ENCODE results near the gene PTTG1IP.

Gene PTTG1IP

DNA sequence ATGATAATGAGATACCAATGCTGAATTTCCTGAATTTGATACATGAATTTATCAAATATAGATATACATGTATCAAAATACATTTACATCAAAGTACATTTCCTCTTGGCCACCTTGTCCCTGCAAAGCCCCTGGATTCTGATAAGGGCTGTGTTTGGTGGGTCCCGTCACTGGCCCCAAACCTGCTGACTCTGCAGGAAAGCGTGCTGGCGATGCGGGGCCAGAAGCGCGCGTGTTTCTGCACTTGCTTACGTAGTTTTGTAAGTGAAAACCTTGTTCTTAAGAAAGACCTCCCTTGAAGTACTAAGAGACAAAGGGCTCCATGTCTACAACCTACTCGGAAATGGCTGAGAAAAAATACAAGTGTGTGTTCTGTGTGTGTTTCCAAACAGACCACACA lies 36.2 kb upstream of the PTTG1IP start:
- DNase-seq (ENCODE audit: low read depth in 2 of 2, low spot score in 1 of 2), result no peak

DNA sequence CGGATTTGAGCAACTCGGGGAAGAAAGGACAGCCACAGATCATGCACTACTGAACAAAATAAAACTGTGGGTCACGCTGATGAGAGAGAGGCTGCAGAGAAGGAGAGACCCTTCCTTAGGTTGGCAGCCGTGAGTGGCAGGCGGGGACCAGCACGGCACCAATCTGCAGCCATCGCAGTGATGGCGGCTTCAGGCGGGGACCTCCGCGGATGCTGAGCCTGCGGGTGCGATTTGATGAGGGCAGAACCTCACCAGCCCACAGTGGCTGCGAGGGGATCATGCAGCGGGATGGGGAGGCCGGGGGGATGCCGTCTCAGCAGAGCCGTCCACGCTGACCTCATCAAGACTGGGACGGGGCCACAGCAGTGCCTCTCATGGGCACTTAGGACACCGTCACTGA lies 35.4 kb upstream of the PTTG1IP start:
- DNase-seq (ENCODE audit: low read depth in 2 of 2, low spot score in 1 of 2), result no peak

DNA sequence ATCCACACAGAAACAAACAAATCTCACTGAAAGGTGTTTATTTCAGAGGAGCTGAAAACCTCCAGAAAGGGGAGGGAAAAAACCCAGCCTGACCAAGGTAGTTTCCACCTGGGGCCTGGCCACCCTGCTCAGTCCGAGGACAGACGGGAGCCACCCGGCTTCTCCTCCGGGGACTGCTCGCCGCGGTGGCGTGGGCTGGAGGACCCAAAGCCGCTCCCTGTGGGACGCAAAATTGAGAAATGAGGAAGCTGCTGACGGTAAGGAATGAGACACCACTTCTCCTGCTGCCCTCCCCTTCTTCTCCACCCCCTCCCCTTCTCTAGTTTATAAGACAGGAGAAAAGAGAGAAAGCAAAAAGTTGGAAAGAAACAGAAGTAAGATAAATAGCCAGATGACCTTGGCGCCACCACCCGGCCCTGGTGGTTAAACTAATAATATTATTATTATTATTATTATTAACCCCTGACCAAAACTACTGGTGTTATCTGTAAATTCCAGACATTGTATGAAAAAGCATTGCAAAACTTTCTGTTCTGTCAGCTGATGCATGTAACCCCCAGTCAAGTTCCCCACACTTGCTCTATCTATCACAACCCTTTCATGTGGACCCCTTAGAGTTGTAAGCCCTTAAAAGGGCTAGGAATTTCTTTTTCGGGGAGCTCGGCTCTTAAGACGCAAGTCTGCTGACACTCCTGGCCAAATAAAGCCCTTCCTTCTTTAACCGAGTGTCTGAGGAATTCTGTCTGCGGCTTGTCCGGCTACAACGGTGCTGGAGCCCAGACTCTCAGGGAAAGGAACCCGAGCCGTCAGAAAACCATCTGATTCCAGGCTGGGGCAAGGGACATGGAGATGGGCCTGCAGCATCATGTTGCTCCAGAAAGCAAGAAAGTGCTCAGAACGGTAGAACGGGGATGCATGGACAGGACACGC lies 34.7 kb upstream of the PTTG1IP start:
- no peak for DNase-seq (ENCODE audit: low read depth in 2 of 2, low spot score in 1 of 2)

DNA sequence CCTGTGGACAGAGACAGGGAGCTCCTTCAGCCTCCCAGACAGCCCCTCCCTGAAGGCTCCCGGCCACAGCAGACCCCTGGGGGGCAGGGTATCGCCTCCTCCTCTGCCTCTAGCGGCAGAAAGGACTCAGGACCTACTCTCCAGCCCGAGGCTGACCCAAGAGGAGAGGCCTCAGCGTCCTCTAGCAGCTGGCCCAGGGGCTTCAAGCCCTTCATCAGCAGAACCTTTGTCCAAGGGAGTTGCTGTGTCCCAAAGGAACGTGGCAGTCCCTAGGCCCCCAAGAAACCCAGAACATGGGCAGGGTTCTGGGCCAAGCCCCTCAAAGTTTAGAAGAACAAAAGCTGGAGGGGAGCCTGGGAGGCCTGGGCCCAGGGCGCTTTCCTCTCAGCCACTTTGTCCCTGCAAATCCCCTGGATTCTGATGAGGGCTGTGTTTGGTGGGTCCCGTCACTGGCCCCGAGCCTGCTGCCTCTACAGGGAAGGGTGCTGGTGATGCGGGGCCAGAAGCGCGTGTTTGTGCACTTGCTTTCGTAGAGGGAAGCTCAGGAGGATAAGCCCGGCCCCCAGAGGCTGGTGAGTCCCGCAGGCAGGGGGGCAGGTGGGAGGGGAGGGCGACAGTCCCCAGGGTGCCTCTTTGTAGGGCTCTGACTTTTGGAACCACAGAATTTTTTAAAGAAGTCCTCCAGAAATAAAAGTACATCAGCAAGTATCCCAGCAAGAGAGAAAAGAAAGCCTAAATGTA lies 33.9 kb upstream of the PTTG1IP start:
- DNase-seq (ENCODE audit: low read depth in 2 of 2, low spot score in 1 of 2), result no peak

DNA sequence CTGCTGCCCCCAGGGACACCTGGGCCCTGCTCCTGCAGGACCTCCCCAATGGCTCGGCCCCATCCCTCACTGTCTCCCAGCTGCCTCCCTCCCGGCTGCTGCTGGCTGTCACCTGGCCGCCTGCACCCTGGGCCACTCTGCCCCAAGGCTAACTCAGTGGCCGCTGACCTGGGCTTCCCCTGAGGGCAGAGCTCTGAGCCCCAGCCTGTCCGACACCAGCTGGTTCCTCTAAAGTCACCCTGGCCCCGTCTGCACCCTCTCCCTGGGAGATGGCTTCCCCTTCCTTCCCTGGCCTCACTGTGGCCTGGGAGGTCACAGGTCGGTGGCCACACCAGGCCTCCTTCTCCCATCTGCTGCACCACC lies 32.2 kb upstream of the PTTG1IP start:
- DNase-seq (ENCODE audit: low read depth in 2 of 2, low spot score in 1 of 2), result no peak

DNA sequence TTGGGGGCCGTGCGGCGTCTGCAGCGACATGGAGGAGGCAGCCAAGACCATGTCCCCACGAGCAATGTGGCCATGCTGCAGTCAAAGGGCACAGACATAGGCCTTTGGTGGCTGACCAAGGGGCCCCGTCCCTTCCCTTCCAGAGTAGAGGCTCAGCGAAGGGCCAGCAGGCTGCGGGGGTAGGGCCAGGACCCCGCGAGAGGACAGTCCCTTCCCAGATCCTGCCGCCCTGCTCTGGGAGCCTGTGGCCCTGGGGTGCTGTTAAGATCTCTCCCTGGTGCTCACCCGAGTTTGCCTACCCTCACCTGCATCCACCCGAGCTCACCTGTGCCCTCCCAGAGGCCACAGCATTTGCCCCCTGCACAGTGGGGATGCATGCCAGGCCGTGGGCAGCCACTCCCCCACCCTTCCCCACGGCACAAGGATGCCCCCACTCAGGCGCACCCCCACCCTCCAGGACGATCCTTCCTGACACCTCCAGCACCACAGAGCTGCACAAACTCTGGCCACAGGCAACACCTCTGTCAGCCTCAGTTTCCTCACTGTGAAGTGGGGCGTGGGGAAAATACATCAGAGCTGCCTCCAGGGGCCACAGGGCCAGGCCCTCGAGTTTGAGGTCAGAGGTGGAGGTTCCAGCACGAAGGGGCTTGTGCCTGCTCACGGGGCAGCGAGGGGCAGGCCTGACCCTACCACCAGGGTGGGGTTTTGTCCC lies 31.7 kb upstream of the PTTG1IP start:
- DNase-seq (ENCODE audit: low read depth in 2 of 2, low spot score in 1 of 2), result no peak

DNA sequence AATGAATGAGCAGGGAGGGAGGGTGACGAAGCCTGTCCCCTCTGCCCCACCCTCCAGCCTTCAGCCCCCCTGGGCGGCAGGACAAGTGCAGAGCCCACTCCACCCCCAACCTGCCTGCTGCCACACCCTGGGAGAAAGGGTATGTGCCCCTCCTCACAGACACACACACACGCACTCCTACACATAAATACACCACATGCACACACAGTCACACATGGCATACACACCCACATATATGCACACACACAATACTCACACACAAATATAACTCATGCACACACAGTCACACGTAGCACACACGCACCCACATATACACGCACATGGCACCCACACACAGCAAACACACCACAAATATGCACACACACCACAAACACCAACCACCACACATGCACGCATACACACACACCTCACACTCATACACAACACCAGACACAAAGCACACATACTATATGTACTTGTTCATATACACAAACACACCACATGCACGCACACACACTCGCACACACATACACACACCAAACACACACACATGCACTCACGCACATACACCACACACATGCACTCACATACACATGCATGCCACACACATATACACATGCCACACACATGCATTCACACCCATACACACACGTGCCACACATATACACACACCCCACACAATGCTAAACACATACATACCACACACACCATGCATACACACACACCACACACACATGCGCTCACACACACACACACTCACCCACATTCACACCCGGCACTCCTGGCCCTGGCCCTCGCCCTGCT lies 30.8 kb upstream of the PTTG1IP start:
- no peak for DNase-seq (ENCODE audit: low read depth in 2 of 2, low spot score in 1 of 2)

DNA sequence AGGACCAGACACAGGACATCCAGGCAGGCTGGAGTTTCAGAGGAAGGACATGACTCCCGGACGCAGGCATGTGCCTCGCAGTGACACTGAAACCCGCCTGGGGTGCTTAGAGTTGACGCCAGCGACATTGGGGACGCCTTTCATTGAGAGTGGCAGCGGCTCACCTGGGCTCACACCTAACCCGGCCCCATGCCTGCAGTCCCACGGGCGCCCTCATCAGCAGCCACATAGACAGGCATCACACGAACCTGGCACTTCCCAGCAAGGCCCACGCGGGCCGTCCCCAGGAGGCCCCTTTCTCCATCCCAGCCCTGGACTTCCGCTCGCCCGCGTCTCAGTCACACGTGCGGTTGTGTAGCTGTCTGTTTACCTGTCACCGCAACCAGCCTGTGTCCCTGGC lies 30.2 kb upstream of the PTTG1IP start:
- DNase-seq (ENCODE audit: low read depth in 2 of 2, low spot score in 1 of 2), result no peak

DNA sequence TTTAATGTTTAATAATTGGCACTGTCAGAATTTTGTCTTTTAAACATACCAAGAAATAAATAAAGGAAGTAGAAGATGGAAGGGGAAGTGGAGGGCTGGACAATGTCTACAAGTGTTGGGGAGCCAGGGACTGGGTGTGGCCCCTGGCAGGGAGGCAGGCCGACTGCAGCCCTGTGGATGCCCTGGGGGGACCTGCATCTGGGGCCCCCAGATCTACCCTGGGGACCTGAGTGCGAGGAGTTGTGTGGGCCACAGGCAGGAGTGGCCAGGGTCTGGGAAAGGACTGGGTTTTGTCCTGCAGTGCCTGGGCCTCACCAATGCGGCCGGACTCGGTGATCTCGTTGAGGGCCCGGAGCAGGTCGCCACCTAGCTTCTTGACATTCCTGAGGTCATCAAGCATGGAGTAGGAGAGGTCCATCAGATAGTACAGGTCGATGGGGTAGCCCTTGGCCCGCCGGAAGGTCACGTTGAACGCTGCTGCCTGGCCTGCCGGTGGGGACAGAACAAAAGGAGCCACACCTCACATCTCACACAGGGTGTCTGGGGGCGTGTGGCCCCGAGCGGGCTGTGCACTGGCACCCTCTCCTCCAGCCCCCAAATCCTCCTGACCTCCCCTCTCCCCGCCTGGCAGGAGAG lies 29.7 kb upstream of the PTTG1IP start:
- no peak for DNase-seq (ENCODE audit: low read depth in 2 of 2, low spot score in 1 of 2)

DNA sequence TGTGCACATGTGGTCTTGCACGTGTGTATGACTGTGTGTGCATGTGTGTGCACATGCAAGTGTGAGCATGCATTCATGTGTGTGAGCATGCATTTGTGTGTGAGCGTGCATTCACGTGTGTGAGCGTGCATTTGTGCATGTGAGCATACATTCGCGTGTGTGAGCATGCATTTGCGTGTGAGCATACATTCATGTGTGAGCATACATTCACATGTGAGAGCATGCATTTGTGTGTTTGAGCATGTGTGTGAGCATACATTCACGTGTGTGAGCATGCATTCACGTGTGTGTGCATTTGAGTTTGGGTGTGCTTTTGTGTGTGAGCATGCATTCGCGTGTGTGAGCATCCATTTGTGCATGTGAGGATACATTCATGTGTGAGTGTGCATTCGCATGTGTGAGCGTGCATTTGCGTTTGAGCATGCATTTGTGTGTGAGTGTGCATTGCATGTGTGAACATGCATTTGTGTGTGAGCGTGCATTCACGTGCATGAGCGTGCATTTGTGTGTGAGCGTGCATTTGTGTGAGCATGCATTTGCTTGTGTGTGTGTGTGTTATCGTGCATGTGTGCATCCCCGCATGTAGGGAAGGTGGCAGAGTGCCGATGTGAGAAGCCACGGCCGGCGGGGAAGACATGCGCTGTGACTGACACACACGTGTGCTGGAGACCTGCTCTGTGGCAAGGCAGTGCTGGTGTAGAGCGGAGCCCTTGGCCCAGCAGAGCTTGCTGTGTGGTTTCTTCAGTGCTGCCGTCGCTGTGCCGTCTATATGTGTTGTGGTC lies 29.0 kb upstream of the PTTG1IP start:
- DNase-seq (ENCODE audit: low read depth in 2 of 2, low spot score in 1 of 2), result no peak

DNA sequence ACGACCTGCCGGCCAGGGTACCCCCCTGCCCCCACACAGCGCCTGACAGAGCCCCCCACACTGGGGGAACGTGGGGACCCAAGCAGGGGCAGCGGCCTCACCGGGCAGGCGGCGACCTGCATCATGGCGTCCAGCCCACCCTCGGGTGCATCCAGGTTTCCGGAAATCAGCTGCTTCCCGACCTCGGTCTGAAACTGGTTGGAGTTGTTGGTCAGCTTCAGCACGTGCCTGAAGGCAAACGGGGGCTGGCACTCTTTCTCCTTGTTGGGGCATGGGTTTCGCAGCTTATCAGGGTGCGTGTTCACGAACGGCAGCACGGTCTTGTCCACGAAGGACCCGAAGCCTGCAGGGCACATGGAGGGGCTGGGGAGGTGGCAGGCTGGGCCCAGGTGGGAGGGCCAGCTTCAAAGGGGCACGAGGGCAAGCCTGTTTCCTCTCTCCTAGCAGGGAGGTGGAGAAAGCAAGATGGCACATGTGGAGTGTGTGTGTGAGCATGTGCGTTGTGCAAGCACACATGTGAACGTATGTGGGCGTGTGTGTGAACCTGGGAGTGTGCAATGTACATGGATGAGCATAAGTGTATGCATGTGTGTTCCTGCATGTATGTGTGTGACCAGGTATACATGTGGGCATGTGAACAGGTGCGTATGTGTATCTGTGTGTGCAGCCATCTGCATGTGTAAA lies 28.0 kb upstream of the PTTG1IP start:
- DNase-seq (ENCODE audit: low read depth in 2 of 2, low spot score in 1 of 2), result no peak

DNA sequence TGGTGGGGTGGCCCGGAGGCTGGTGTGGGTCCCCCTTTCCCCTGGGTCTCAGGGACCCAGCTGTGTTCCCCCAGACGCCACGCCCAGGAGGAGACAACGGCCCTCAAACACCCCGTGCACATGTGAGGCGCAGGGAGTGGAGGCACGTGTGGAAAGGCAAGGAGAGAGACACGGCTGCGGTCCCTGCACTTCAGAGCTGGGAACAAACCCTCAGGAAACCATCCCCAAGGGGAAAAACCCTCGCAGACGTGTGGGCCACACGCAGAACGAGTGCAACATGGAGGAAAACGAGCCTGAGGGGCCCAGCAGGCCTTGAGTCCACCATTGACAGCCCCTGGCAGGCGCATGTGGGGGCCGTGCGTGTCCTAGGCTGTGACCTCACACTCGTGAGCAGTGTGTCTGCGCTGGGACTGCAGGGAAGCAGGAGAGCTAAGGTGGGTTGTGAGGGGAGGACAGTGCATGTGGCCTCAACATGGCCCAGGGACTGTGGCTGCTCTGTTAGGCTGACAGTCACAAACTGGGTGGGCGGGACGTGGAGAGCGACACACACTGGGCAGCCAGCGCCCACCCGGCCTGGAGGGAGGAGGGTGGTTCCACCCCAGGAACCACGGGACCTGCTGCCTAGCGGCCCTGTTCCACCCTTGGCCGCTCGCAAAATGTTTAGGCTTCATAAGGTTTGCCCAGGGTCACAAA lies 27.2 kb upstream of the PTTG1IP start:
- DNase-seq (ENCODE audit: low read depth in 2 of 2, low spot score in 1 of 2), result no peak

DNA sequence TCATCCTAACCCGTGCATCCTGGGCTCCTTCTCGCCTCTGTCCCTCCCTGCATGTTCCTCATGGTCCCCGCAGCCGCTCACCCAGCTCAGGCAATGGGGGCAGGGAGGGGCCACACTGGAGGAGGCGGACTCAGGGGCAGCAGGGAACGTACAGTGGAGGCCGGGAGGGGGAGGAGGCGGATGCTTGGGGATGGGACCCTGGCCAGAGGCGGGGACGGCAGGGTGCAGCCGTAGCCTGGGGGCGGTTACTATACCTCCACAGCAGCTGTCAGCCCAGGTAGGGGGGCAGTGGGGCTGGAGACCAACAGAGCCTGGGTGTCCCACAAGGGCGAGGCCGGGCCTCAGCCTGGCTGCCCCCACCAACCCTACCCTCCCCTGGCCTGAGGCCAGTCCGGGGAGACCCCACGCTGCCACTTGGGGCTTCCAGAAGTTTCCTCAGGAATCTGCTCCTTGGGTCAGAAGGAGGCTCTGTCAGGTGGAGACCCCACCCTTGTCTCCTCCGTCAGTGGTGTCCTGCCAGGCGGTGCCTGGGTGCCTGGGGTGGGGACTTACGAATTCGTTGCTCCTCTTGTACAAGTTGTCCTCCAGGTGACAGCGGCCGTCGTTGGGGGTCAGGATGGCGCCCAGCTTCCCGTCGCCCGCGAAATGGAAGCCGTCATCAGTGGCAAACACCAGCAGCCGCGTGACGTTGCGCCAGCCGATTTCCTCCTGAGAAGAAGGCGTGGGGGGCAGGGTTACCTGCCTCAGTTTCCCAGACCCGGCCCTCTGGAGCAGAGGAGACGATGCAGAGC lies 26.5 kb upstream of the PTTG1IP start:
- no peak for DNase-seq (ENCODE audit: low read depth in 2 of 2, low spot score in 1 of 2)

DNA sequence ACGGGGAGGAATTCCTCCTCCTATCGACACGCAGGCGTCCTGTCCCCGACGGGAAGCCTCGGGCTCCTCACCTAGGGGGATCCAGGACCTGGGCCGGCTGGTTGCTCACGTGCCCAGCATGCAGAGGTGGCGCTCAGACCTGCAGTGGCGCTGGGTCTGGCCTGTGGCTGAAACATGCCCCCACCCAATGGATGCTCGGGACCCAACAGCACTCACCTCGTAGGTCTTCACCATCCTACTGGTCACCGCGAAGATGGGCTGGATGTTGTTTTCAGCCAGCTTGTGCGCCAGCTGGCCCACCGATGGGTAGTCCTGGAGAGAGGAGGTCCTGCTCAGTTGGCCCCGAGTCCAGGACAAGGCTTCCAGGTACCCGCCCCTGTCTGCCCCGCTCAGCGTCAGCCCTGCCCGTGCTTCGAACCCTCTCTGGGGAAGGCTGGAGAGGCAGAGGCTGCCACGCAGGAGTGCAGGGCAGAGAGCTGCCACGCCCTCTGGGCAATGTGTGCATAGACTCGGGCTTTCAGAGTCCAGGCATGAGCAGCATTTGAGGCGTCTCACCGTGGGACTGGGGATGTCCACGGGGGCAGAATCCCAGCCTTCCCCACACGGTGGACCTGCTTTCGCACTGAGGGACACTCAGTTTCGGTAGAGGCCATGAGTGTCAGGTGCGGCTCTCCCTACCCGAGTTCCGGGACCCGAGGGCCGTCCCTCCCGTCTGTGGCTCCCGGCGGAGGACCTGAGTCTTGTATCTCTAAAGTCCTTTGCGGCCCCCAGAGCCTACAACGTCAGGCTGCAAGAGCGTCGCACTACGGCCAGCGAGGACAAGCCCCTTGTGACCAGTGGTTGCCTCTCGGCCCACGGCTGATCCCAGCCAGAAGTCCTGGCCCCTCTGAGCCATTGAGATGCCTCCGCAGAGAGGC lies 25.6 kb upstream of the PTTG1IP start:
- DNase-seq (ENCODE audit: low read depth in 2 of 2, low spot score in 1 of 2), result no peak

DNA sequence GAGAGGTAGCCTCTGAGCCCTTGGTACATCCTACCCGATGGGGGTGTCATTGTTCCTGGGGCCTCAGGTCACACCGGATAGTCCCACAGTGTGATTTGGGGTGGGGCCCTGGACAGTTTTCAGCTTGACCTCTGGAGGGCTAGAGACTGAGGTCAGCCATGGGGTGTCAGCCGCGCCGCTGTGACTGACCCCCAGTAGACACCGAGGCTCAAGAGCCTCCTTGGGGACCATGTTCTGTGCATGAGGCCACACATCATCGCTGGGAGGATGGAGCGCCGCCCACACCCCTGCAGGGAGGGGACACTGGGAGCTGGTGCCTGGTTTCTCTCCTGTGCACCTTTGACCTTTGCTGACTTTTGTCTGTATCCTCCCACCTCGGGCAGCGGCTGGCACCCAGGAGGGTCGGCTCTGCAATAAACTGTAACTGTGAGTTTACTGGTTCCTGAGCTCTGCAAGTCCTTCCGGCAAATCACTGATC lies 24.6 kb upstream of the PTTG1IP start:
- no peak for DNase-seq (ENCODE audit: low read depth in 2 of 2, low spot score in 1 of 2)

DNA sequence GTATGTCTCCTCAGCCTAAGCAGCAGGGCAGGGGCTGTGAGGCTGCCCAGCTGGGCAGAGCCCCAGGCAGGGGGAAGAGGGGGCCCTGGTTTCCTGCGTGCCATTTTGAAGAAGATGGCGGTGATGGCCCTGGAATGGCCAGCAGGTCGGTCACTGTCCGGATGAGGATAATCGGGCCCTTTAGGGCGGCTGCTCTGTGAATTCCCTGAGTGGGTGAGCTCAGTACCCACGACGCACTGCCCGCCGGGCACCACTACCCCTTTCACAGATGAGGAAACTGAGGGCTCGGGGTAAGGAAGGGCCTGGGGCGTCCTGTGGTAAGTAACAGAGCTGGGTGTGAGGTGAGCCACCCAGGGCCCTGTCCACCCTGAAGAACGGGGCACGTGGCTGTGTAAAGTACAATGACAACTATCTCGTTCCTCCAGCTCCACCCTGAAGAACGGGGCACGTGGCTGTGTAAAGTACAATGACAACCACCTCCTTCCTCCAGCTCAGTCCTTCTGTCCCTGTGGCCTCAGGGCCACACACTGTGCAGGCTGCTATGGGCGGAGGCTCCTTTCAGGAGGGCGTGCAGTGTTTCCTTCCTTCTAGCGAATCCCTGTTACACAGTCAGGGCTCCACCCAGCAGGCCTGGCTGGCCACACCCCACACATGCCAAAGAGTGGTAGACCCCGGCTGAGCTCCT lies 24.0 kb upstream of the PTTG1IP start:
- DNase-seq (ENCODE audit: low read depth in 2 of 2, low spot score in 1 of 2), result no peak

Data from stimulated activated CD8-positive, alpha-beta memory T cell treated with anti-CD3 and anti-CD28 coated beads, Interleukin-4, amount 100 ng/mL, for 1 hour (primary cell).